Mucosa of descending colon (tissue), 3 donors: ENCODE measurements around the gene COL5A1. TPM values are rescaled to one million over a fixed set of nuclear protein-coding genes. Genes with fewer than 3 reads are reported as not detected.

ENCODE experiments used
- ATAC-seq: fragments of 200-7000 bp; cut with Tn5 transposase; one replicate; pipeline ENCODE4 v1.9.1; 2020; ENCODE audit warnings: mild to moderate bottlenecking, moderate library complexity
- DNase-seq, 3 donors: peaks; one replicate each; pipeline ENCODE4 v3.0.0-alpha.2; 2020
- H3K36me3 ChIP-seq: fragments of 200-600 bp; one replicate; pipeline ENCODE4 v1.8.0; 2021; ENCODE audit warnings: low read depth, mild to moderate bottlenecking
- H3K4me1 ChIP-seq: fragments of 200-600 bp; one replicate; pipeline ENCODE4 v1.8.0; 2021; ENCODE audit warnings: low read depth, mild to moderate bottlenecking
- H3K4me3 ChIP-seq: fragments of 200-600 bp; one replicate; pipeline ENCODE4 v1.8.0; 2021; ENCODE audit warnings: mild to moderate bottlenecking
- H3K9me3 ChIP-seq: fragments of 200-600 bp; one replicate; pipeline ENCODE4 v1.8.0; 2021; ENCODE audit warnings: mild to moderate bottlenecking
- intact Hi-C, 2 donors: fragments of 100-400 bp; cut with DNase I in 1 of 2; cut with micrococcal nuclease in 1 of 2; formaldehyde crosslinking; loops; one replicate each; pipeline versions ENCODE4 v1.11.0 to v1.11.1; 2022; cut with DNase I, micrococcal nuclease
- total RNA-seq, 3 donors: library from RNA; stranded (reverse); fragmentation: NEBNext Ultra II Directional in 2 of 3; extraction: Animal tissue kit (Norgen Biotek cat#: 25700) in 2 of 3; gene quantifications; one replicate each; pipeline versions ENCODE4 v1.2.1 to v1.2.4, GENCODE V29; 2021 to 2023
- TF ChIP-seq, protein P1 (sequence below): fragments of 200-600 bp; IDR thresholded peaks from one replicate; pipeline ENCODE4 v1.8.0; 2022; ENCODE audit warnings: antibody characterized with exemption, mild to moderate bottlenecking
- donor health status: DM: no; HTN: no; CAD: no; lungs with moderate emphysema.
- donor health status: DM: no; HTN: no; CAD: no.
- donor health status: DM: no; HTN: yes; CAD: no.

COL5A1 gene
- total RNA-seq, 3 donors from 2014 or later = 8.6 to 62.3 (median 22.2) TPM

DNA sequence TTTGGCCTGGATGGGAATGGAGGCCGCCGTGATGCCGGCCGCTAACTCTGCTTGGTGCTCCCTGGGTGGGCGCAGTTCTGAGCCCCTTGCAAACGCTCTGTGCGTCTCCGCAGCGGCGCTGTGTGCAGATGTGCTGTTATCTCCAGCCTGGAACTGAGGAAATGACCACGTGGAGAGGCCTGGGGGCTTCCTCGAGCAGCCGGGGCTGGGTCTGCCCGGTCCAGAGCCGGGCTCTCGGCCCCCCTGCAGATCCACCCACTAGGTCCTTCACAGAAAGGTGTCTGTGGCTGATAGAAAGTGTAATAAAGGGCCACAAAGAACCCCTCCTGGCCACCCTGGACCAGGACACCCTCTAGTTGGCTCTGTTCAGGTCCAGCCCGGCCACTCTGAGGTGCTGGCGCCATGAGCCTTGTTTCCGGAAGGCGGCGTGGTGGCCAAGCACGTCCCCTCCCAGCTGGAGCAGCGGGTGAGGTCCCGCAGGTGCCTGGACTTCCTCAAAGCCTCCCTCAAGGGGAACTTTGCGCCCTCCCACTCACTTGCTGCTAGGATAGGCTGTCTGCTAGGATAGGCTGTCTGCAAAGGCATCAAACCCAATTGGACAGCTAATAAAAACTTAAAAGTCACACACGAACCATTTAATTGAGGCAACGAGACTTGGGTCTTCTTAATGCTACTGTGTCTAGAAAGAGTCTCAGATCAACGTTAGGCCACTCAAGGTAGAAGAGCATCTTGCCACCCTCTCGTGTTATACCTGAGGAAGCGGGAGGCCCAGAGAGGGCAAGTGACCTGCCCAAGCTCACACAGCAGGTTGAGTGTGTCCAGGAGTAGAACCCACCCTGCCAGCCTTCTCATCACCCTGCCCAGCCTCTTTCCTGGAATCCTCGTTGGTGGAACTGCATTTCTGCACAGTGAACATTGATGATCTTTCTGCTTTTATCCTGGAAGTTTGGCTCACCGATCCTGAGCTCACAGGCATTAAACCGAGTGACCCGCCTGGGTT is 129.7 kb downstream of the COL5A1 start:
- Histone ChIP-seq H3K9me3 (no peaks in the 10 kb centered on the region), H3K4me1 (no peaks in the 10 kb centered on the region), H3K36me3 (no peaks in the 10 kb centered on the region), H3K4me3 (no peak overlapping the region)
- ATAC-seq (no peak), DNase-seq (no peak)
- intact Hi-C loops = no loop called here
- TF ChIP-seq, protein P1, sequence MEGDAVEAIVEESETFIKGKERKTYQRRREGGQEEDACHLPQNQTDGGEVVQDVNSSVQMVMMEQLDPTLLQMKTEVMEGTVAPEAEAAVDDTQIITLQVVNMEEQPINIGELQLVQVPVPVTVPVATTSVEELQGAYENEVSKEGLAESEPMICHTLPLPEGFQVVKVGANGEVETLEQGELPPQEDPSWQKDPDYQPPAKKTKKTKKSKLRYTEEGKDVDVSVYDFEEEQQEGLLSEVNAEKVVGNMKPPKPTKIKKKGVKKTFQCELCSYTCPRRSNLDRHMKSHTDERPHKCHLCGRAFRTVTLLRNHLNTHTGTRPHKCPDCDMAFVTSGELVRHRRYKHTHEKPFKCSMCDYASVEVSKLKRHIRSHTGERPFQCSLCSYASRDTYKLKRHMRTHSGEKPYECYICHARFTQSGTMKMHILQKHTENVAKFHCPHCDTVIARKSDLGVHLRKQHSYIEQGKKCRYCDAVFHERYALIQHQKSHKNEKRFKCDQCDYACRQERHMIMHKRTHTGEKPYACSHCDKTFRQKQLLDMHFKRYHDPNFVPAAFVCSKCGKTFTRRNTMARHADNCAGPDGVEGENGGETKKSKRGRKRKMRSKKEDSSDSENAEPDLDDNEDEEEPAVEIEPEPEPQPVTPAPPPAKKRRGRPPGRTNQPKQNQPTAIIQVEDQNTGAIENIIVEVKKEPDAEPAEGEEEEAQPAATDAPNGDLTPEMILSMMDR = no peak

DNA sequence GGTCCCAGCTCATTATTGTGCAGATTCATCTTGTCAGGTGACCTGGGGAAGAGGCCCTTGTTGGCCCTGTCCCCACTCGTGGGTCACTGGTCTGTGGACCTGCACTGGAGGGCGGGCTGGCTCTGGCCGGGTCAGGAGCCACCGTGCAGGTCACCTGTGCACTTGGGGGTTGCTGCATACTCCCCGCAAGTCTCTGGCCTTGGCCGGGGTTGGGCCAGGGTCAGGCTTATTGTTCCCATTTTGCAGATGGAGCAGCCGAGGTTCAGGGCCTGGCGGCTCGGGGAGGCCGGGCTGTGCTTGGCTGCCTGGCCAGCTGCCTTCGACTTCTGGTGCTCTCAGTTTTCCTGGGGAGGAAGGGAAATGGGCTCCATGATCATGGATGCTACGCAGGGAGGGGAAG is 130.7 kb downstream of the COL5A1 start:
- TF ChIP-seq, protein P1 = no peak
- Histone ChIP-seq H3K4me1 (no peaks in the 10 kb centered on the region), H3K9me3 (no peaks in the 10 kb centered on the region), H3K36me3 (no peaks in the 10 kb centered on the region), H3K4me3 (no peak overlapping the region)
- intact Hi-C loops = no loop called here
- ATAC-seq = no peak
- no peak for DNase-seq

DNA sequence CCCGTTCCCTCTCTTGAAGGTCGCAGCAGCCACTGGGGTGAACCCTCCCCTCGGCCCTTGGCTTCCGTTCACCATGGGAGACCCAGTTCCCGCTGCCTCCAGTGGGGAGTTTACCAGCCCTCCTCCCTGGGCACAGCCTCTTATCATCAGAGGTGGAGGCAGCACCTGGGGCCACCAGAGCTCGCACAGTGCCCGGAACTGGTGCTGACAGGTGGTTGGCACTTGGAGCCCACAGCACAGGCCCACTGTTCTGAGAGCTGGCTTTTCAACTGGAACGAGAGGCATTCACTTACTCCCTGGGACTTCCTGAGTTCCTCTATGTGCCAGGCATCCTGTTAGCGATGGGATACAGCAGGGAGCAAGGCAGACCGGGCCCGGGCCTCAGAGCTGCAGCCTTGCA is 132.2 kb downstream of the COL5A1 start:
- H3K36me3 ChIP-seq = no peaks in the 10 kb centered on the region
- TF ChIP-seq, protein P1 = no peak
- DNase-seq = no peak
- no peaks in the 10 kb centered on the region for H3K9me3 ChIP-seq
- no peak overlapping the region for H3K4me3 ChIP-seq
- intact Hi-C loops = no loop called here
- no peak for ATAC-seq
- H3K4me1 ChIP-seq = no peaks in the 10 kb centered on the region

DNA sequence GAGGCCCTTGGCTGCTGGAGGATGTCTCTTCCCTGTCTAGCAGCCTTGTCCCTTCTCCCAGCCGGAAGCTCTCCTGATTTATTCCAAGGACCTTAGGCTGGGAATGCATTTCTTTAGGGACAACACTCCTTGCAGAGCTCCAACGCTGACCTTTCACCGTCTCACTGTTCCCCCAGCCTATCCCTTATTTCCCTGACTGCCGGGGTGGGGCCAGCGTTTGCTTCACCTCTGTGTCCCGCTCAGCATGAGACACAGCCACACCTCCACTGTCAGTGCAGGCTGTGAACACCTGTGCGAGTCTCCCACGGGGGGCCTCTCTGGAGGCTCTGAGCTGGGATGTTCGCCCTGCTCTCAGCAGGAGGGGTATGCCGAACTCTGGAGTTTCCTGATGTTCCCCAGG is 132.8 kb downstream of the COL5A1 start:
- H3K4me1 ChIP-seq = no peaks in the 10 kb centered on the region
- TF ChIP-seq, protein P1 = no peak
- DNase-seq = peak in 1 of 3 donors; percentile 47

DNA sequence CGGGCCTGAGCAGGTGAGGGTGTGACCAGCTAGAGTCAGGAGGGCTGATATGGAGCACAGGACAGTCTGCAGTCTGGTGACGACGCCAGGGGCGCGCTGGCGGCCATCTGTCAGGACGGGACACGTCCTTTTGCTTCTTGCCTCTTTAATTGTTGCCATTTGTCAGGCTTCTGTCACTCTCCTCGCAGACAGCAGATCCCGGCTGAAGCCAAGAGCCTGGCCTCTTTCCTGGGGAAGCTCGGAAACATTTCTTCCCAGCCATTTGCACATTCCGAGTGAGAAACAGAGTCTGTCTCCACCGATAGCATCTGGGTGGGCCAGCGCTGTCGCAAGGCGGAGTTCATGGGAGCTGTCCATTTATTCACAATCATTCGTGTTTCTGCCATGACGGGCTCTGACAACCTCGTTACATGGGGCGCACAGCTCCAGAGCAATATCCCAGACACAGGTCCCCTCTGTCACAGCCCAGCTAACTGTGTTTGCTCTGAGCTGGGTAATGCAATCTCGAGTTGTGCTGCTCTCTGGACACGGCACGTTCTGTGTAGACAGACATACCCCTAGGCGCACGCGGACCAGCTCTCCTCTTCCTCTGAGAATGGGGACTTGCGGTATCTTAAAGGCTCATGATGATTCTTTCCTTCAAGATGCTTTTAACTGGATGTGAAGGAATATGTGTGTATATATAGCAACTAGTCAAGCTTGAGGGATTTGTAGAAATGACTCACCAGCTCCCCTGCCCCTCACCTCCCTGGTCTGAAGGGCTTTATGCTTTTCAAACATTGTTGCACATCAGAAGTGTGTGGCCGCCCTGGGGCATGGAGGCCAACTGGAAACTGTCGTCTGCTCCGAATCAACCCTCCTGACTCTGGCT is 133.7 kb downstream of the COL5A1 start:
- no peak overlapping the region for H3K4me3 ChIP-seq
- H3K9me3 ChIP-seq = no peaks in the 10 kb centered on the region
- H3K36me3 ChIP-seq = no peaks in the 10 kb centered on the region
- no peaks in the 10 kb centered on the region for H3K4me1 ChIP-seq
- intact Hi-C loops = no loop called here
- ATAC-seq (no peak), DNase-seq (no peak)
- TF ChIP-seq, protein P1 = no peak

More for the DNA sequence above, 132.8 kb downstream of the COL5A1 start:
- H3K36me3 ChIP-seq = no peaks in the 10 kb centered on the region
- no peaks in the 10 kb centered on the region for H3K9me3 ChIP-seq
- peak; percentile 32 for ATAC-seq
- intact Hi-C loops = no loop called here
- H3K4me3 ChIP-seq = no peak overlapping the region
